Fibroblast of peridontal ligament (primary cell): ENCODE data around the gene SRSF10.
"Not testable (repeated sequence)": the region's sequence is repeated elsewhere in the genome, so short reads cannot be mapped to it uniquely, and the experiment has no call there.

Experiments used
- DNase-seq: peaks from one replicate; pipeline ENCODE4 v3.0.0-alpha.2; 2010; ENCODE audit errors: extremely low read depth

SRSF10 gene

DNA sequence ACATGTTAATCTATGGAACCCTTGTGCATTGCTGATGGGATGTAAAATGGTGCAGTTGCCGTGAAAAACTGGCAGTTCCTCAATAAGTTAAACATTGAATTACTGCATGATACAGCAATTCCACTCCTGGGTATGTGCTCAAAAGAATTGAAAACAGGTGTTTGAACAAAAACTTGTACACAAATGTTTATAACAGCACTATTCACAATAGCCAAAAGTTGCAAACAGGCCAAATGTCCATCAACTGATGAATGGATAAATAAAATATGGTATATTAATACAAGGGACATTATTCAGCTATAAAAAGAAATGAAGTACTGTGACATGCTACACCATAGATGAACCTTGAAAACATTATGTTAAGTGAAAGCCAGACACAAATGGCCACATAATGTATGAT lies 17.7 kb upstream of the SRSF10 start:
- peak; percentile 29 for DNase-seq

DNA sequence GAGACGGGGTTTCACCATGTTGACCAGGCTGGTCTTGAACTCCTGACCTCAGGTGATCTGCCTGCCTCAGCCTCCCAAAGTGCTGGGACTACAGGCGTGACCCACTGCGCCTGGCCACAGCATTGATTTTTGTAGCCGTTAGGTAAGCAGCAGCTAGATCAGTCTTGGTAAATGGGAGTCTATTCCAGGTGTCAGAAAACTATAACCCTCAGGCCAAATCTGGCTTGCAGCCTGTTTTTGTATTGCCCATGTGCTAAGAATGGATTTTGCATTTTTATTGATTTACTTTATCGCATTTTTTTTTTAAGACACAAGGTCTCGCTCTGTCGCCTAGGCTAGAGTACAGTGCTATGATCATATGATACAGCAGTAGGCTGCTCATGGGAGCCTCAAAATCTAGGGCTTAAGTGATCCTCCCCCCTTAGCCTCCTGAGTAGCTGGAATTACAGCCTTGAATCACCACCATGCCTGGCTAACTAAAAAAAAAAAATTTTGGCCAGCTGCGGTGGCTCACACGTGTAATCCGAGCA lies 16.6 kb upstream of the SRSF10 start:
- DNase-seq = no peak

DNA sequence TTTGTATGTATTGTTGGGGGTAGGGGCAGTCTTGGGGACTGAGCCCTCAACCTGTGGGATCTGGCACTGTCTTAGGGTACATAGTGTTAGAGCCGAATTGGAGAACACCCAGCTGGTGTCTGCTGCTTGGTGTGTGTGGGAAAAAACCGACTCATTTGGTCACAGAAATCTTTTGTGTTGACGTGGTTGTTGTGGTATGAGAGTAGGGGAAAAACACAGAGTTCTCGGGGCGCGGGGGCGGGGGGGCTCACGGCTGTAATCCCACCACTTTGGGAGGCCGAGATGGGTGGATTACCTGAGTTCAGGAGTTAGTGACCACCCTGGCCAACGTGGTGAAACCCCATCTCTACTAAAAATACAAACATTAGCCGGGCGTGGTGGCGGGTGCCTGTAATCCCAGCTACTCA lies 15.3 kb upstream of the SRSF10 start:
- DNase-seq = no peak

DNA sequence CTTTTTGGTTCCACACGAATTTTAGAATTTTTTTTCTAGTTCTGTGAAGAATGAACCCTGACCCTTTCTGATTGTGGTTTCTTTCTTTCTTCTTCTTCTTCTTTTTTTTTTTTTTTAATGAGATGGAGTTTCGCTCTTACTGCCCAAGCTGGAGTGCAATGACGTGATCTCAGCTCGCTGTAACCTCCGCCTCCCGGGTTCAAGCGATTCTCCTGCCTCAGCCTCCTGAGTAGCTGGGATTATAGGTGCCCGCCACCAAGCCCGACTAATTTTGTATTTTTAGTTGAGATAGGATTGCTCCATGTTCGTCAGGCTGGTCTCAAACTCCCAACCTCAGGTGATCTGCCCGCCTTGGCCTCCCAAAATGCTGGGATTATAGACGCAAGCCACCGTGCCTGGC lies 11.9 kb upstream of the SRSF10 start:
- not testable (repeated sequence) for DNase-seq

DNA sequence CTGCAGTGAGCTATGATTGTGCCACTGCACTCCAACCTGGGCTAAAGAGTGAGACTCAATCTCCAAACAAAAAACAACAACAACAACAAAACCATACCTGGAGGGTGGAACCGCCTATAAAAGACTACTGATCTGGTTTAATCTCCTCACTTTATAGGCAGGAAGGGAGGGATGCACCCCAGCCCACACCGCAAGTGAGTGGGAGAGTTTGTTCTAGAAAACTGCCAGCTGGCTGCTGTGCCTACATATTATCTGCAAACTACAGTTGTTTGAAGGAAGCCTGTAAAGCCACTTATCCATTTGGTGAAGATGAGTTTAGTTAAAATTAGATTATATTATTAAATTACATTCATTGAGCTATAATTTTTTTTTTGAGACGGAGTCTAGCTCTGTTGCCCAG lies 9.1 kb upstream of the SRSF10 start:
- DNase-seq = no peak

DNA sequence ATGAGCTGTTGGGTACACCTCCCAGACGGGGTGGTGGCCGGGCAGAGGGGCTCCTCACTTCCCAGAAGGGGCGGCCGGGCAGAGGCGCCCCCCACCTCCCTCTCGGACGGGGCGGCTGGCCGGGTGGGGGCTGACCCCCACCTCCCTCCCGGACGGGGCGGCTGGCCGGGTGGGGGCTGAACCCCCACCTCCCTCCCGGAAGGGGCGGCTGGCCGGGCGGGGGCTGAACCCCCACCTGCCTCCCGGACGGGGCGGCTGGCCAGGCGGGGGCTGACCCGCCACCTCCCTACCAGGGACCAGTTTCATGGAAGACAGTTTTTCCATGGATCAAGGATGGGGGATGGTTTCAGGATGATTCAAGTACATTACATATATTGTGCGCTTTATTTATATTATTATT lies 6.9 kb upstream of the SRSF10 start:
- DNase-seq = not testable (repeated sequence)

DNA sequence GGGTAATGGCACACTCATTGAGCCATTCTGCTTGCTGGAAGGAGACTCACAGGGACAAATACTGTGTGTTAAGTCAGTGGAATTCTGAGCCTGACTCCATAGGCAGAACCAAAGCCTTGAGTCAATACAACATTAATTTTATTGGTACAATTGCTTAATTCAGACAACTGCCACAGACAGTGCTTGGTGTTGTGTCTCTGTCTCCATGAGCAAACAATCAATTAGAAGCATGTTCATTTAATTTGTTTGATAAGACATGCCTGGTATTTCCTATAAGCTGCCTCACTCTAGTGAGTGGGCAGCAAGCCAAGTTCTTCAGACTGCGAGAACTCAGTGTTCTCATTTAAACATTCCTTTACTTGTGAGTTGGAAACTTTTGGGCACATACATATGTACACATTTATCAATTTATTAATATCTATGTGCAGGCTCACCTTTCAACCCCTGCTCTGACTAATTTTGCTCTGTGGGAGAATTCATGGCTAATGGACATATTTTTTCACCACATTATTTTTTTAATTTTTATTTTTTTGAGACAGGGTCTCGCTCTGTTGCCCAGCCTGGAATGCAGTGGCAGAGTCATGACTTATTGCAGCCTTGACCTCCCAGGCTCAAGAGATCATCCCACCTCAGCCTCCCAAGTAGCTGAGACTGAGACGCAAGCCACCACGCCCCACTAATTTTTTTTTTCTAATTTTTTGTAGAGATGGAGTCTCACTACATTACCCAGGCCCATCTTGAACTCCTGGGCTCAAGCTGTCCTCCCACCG lies 4.5 kb upstream of the SRSF10 start:
- DNase-seq = peak; percentile 30

DNA sequence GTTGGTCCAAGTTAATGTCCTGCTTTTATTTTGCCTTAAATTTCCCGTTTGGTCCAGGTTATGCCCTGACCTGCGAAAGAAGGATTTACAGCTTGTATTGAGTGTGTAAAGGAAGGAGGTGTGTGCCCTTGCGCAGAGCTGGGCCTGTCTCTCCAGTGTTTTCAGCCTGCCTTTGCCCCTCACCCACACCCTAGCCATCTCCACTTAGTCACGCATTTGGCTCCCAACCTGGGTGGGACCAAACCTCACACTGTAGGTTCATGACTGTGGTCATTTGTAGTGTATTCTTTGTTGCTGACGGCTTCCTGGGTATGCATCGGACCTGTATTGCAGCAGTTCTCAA lies 572 bp upstream of the SRSF10 start:
- DNase-seq = no peak

DNA sequence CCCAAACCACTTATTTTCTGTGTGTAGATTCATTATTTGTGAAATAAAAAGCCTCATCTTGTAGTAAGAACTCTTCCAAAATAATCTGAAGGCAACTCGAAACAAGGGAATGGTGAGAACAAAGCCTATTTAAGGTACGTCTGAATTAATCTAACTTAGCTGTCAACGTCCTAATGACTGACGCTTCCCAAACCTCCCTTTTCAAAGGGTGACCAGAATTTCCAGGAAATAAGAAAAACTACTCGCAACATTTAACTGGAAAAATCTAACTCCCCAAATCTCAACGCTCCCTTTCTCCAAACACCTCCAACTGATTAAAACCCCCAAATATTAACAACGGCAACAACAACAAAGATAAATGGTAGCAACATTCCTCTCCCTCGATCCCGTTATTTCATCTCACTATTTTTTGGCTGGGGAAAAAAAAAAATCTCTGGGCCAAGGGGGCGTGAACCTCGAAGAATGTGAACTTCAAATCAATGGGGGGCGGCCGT lies 693 bp downstream of the SRSF10 start:
- peak; percentile 35 for DNase-seq

DNA sequence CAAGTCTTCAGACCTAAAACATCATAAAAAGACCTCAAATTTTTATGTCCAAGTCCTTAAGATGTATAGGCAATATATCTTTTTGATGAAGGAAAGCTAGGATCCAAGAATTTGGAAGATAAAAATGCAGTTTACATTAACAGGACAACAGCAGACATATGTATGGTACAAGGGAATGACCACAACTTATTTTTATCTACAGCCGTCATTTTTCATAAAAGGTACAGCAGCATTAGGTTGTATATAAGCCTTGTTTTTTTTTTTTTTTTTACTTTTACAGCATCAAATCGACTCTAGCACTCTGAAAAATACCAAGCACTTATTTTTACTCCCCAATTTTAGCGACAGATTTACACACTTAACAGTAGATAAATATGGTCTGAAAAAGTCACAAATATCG lies 1.3 kb downstream of the SRSF10 start:
- no peak for DNase-seq

DNA sequence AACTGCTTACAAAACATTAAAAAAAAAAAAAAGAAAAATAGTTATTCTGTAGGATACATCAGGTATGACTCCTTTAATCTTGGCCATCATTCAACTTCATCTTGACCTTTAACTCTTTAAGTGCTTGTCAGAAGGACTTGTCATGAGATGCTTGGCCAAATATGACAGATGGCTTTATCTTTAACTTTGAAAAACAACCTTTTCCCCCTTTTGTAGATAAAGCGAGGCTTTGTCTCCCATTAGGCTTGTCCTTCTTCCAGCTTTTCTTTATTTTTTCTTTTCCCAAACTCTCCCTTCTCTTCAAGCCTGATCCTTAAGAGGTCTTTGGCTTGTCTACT lies 2.3 kb downstream of the SRSF10 start:
- DNase-seq = no peak

DNA sequence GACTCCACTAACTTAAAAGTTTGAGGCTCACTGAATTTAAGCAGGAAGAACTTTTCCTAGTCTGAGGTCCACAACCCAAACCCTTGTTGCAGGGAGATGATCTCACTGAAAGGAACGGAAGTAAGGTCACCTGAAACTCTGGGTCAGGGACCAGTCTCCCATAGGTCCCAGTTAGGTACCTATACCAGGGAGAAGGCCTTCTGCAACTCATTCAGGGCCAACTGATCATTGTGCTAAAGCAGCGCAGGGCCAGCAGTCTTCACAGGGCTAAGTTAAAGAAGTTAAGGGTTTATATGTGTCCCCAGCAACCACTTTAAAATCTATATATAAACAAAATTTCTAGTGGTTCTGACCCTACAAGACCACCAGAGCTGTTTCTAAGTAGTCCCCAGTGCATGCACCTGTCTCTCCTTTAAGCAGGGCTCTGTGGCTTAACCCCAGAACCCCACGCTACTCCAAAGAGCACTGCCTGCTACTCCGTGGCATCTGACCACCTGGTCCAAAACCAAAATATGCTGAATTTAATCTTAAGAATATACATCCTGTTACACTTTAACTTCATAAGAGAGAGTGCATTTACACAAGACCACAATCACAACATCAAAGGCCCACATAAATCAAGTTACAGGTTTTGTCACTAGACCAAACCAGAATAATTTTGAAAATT lies 2.8 kb downstream of the SRSF10 start:
- DNase-seq = no peak

DNA sequence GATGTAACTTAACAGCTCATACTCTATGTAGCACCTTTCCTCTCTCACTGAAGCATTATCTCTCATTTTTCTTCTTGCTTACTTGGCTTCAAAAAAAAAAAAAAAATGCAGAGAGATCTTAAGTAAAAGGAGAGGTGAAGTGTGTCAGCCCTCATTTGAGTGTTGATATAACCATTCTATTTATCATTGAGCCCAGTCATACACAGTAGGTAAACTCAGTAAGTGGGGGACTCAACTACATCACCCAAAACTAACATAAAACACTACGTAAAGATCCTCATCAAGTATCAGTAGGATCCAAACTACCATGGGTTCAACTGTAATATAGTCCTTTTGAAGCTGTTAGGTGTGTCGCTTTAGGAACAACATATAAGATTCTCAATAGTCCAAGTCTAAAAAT lies 12.3 kb downstream of the SRSF10 start:
- no peak for DNase-seq

DNA sequence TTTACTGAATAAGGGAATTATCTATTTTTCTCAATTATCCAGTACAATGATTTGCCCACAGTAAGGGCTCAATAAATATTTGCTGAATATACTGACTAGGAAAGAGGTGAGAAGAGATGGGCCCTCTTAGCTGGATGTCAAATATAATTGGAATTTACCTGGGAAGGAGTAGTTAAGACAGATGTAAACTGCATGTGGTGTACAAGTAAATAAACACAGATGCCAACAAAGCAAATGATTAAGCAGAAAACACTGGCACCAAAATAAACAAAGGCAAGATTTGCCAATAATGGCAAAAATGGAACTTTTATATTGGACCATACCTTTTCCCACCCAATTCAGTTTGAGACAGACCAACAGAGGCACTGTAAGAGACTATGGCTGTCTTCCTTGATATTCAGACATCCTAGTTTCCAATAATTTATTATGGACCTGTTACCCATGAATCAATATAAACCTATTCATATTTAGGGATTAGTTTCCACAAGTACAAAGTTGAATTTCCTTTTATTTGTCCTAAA lies 13.1 kb downstream of the SRSF10 start:
- no peak for DNase-seq

DNA sequence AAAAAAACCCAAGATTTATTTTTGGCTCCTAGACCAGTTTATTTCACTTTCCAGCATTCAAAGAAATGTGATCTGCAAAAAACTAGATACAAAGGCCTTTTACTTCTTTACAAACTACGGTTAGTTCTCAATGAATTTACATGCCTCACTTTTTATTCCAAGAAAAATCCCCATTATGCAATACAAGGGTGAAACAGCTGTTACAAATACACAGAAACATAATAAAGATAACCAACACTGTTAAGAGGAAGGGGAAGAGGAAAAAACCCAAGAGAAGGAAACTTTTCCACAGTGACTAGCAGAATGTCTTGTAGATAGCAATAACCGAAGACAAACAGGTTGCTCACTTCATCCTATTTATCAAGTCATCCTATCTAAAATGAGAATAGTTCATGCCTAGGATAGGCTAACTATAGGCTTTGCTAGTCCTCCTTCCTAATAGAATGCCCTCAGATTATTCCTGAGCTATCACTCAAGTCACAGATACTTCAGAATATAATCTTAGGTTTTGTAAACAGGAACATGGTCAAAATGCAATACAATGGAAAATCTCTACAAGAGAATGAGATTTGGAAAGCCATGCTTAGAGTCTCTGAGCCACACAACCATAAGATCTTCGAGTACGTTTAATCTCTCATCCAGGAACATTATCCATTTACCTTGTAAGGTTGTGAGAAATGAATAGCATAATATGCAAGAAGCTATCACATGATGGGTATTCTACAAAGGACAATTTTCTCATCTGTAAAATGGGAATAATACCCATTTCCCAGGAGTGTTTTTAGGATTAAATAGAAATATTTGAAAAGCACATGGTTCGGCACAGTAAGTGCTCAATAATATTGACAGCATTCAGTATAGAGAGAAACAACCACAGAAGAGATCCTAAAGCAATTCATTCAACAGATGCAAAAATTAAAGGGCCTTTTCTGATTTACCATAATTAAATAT lies 15.1 kb downstream of the SRSF10 start:
- peak; percentile 57 for DNase-seq

DNA sequence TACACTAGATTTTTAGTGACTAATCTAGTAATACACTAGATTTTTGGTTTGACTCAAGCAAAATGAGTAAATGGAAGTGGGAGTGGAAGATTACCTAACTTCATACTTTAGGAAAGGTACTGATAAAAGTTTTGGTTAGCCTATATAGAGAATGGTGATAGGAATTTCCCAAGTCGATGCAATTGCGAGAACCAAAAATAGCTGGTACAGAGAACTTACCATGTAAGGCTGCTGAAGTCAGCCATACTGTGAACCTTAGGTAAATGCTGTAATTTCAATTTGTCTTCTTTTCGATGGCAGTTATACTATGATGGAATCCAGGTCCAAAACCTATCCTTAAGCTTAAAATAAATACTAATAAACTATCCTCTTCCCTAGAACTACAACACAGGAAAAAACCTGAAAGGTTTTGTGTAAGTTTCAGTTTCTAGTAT lies 15.9 kb downstream of the SRSF10 start:
- no peak for DNase-seq

DNA sequence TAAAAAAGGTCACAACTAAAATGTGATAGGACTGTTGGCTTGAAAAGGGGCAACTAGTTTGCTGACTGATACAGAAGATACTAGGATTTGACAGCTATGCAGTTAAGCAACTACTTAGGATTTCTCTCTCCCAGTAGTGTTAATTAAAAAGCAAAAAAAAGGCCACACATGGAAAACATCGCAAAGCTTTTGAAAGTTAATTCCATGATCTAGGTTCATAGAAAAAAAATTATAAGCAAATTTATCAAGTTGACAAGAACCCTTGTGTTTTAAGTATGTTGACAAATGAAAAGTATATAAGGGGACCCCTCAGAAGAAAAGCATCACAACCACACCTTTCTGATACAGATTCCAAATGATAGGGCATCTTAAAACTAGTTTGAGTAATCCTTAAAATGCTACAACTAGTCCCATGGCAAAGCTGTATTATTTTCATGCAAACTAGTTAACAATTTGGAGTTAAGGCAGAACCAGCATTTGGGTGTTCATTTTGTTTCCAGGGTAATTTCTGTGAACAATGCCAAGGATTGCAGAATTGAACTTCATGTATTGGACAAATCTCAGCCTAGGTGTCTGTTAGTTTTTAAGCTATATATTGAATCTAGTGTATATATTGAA lies 16.4 kb downstream of the SRSF10 start:
- no peak for DNase-seq

DNA sequence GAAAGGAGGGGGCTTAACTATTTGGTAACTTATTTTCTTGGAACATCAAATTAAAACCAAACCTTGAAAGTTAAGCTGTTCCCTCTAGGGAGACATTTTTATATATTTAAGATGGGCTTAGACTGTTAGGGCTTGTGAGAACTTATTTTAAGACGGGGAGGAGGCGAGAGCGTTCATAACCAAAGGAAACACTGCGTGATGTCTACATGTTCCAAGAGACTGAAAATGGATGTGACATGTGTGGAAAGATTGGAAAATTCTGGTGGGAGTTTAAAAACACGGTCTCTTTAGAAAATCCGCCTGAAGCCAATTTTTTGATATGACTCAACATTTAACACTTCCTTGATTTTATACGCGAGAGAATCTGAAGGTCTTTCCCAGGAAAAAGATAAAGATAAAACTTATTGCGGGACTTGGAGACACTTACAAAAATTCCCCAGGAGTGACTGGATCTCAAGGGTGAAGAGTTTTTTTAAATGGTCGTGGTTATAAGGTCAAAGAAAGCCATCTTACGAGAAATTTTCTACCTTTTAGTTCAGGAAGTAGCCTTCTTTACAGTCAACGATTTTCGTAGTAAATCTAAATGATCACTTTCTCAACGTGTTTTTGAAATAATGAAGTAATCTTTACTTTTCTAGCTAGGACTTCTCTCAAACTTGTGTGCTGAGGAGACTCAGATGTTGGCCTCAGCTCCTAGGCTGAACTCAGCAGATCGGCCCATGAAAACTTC lies 19.7 kb downstream of the SRSF10 start:
- peak; percentile 59 for DNase-seq

DNA sequence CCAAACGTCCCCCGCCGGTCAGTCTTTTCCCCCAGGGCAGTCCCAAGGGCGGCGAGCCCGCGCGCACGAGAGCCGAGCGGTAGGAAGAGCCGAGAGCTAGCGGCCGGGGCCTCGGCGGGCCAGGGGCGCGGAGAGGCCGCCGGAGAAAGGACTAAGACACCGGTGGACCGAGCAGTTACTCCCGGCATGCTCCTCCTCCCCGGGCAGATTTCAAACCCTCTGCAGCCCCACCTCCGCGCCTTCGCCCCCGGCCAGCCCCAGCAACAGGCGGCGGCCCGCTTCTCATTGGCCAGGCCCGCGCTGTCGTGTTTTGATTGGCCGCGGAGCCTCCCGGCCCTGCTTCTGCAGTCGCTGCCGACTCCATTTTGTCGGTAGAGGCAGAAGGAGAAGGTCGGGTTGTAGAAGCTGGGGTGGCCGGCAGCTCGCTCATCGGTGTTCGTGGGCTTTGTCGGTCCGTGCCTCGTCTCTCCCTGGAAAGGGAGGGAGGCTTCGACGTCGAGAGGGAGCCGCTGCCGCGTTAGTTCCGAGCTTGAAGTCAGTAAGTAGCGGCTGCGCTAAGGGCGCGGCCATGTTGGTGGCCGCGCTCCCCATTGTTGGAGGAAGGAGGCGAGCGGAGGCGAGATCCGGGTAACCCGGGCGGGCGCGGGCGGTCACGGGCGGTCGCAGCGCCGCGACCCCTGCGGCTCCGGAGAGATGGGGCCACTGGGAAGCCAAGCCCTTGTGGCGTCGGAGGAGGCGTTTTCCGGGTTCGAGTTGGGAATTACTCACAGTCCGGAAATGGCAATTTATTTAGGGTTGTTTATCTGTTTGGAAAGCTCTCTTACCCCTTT lies 20.5 kb downstream of the SRSF10 start, which contains the start of gene PNRC2:
PNRC2 (plus strand) TSS at position 368 of the 830 bp plus-strand sequence. CDS start 1,630 bp downstream, outside the sequence.
- peak; percentile 91 for DNase-seq
